Measurements from ENCODE around the gene DNAH2.

GRCh38 chr17:7780736-7781135 is 63.2 kb downstream of the DNAH2 start:
- no peak for TF ChIP-seq POLR2A (IDR thresholded peaks at IDR 0.05)
- no peak for TF ChIP-seq EP300 (IDR thresholded peaks at IDR 0.05)
- TF ChIP-seq, protein P1, sequence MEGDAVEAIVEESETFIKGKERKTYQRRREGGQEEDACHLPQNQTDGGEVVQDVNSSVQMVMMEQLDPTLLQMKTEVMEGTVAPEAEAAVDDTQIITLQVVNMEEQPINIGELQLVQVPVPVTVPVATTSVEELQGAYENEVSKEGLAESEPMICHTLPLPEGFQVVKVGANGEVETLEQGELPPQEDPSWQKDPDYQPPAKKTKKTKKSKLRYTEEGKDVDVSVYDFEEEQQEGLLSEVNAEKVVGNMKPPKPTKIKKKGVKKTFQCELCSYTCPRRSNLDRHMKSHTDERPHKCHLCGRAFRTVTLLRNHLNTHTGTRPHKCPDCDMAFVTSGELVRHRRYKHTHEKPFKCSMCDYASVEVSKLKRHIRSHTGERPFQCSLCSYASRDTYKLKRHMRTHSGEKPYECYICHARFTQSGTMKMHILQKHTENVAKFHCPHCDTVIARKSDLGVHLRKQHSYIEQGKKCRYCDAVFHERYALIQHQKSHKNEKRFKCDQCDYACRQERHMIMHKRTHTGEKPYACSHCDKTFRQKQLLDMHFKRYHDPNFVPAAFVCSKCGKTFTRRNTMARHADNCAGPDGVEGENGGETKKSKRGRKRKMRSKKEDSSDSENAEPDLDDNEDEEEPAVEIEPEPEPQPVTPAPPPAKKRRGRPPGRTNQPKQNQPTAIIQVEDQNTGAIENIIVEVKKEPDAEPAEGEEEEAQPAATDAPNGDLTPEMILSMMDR (IDR thresholded peaks at IDR 0.05), result no peak

Data from upper lobe of left lung (tissue), 4 donors.